ENCODE data around the gene SOCS1. TPM values are rescaled to one million over a fixed set of nuclear protein-coding genes. Genes with fewer than 3 reads are reported as not detected.

Gene SOCS1
- total and polyA plus RNA-seq, 2 donors (not counting 3 experiments of a cell fraction or from before 2014, with no cell fraction given), result 1.1 to 1.7 TPM

- no peak for FAIRE-seq
- H3K4me3 ChIP-seq (replicated peaks in 1 of 3; ENCODE audit: insufficient read depth in 1 of 3, low read depth in 1 of 3, low read length in 3 of 3), result no peak overlapping the region
These were observed 38.1 kb downstream of the SOCS1 start for GRCh38 chr16:11217651-11218603.

GRCh38 chr16:11215935-11216556, 40.0 kb downstream of the SOCS1 start:
- H3K9ac ChIP-seq (replicated peaks; ENCODE audit: extremely low read depth, insufficient read depth, low read length), result no peak overlapping the region
- no peaks in the 10 kb centered on the region for H4K20me1 ChIP-seq (replicated peaks; ENCODE audit: control insufficient read depth, extremely low read depth, insufficient read depth, low read length)
- H3K4me3 ChIP-seq (replicated peaks in 1 of 3; ENCODE audit: insufficient read depth in 1 of 3, low read depth in 1 of 3, low read length in 3 of 3), result no peak overlapping the region
- intact Hi-C loops (cut with micrococcal nuclease) (no loop called here), dilution Hi-C loops (cut with MboI; ENCODE audit: extremely low pct_ligation_motif_present, low sequenced_read_pairs) (no loop called here)
- H3K9me1 ChIP-seq (replicated peaks; ENCODE audit: control insufficient read depth, extremely low read depth, insufficient read depth, low read length), result no peaks in the 10 kb centered on the region
- ChIA-PET CTCF (no interaction called here), POLR2A (interaction anchor here (0.5 kb wide), 1 partner anchor 530 kb away, joined by 5 read pairs; no protein-coding TSS in a partner anchor)
- no TSS peak for BruUV-seq (replicated peaks)
- H3K9me3 ChIP-seq (replicated peaks; ENCODE audit: control insufficient read depth, insufficient read depth, low read length), result no peaks in the 10 kb centered on the region
- H3K4me1 ChIP-seq (ENCODE audit: control insufficient read depth, extremely low read depth, insufficient read depth, low read length), result no peaks in the 10 kb centered on the region
- DNase-seq (ENCODE audit: low read depth, low spot score) (no peak), FAIRE-seq (no peak)
- H3K79me2 ChIP-seq (ENCODE audit: control insufficient read depth, insufficient read depth, low read length), result no peaks in the 10 kb centered on the region
- H3K4me2 ChIP-seq (ENCODE audit: insufficient read depth, low read length), result no peak overlapping the region
- TF ChIP-seq MAX (IDR thresholded peaks at IDR 0.05; ENCODE audit: insufficient read depth, insufficient read length) (no peak), POLR2A (IDR thresholded peaks at IDR 0.05; ENCODE audit: low read depth, low read length) (no peak), POLR2AphosphoS5 (IDR thresholded peaks at IDR 0.05; ENCODE audit: insufficient read depth, low read depth, low read length) (no peak), FOS (IDR thresholded peaks at IDR 0.05; ENCODE audit: borderline replicate concordance, insufficient read depth, low read length) (no peak), CTCF (IDR thresholded peaks at IDR 0.05; ENCODE audit: extremely low read depth in 1 of 2, insufficient read depth in 1 of 2, low read depth in 1 of 2, low read length in 2 of 2) (no peak), MYC (IDR thresholded peaks at IDR 0.05; ENCODE audit: low read depth, low read length) (no peak), GATA2 (IDR thresholded peaks at IDR 0.05; ENCODE audit: insufficient read depth, insufficient read length, low read depth, low read length) (no peak), EZH2 (IDR thresholded peaks at IDR 0.05; ENCODE audit: borderline replicate concordance, low read depth, low read length, severe bottlenecking) (no peak), JUN (IDR thresholded peaks at IDR 0.05; ENCODE audit: borderline replicate concordance, insufficient read depth, insufficient read length, low read depth) (no peak)
- no peak overlapping the region for H3K27ac ChIP-seq (ENCODE audit: insufficient read depth, low read depth, low read length)
- no peak overlapping the region for H2AFZ ChIP-seq (ENCODE audit: low read depth, low read length)
- no peaks in the 10 kb centered on the region for H3K27me3 ChIP-seq (ENCODE audit: control insufficient read depth in 2 of 2, insufficient read depth in 2 of 2, low read length in 2 of 2)
- no peaks in the 10 kb centered on the region for H3K36me3 ChIP-seq (ENCODE audit: control insufficient read depth in 2 of 2, extremely low read depth in 1 of 2, insufficient read depth in 2 of 2, low read length in 2 of 2)

More at GRCh38 chr16:11217651-11218603, 38.1 kb downstream of the SOCS1 start:
- Histone ChIP-seq H3K27me3 (ENCODE audit: control insufficient read depth in 2 of 2, insufficient read depth in 2 of 2, low read length in 2 of 2) (no peaks in the 10 kb centered on the region), H3K9me1 (replicated peaks; ENCODE audit: control insufficient read depth, extremely low read depth, insufficient read depth, low read length) (no peaks in the 10 kb centered on the region), H3K36me3 (ENCODE audit: control insufficient read depth in 2 of 2, extremely low read depth in 1 of 2, insufficient read depth in 2 of 2, low read length in 2 of 2) (no peaks in the 10 kb centered on the region), H3K4me2 (ENCODE audit: insufficient read depth, low read length) (no peak overlapping the region), H4K20me1 (replicated peaks; ENCODE audit: control insufficient read depth, extremely low read depth, insufficient read depth, low read length) (no peaks in the 10 kb centered on the region), H3K4me1 (ENCODE audit: control insufficient read depth, extremely low read depth, insufficient read depth, low read length) (no peaks in the 10 kb centered on the region), H3K27ac (ENCODE audit: insufficient read depth, low read depth, low read length) (no peak overlapping the region), H3K79me2 (ENCODE audit: control insufficient read depth, insufficient read depth, low read length) (no peaks in the 10 kb centered on the region), H3K9ac (replicated peaks; ENCODE audit: extremely low read depth, insufficient read depth, low read length) (no peak overlapping the region), H3K9me3 (replicated peaks; ENCODE audit: control insufficient read depth, insufficient read depth, low read length) (no peaks in the 10 kb centered on the region), H2AFZ (ENCODE audit: low read depth, low read length) (no peak overlapping the region)
- CTCF ChIA-PET, result interaction anchor here (1.2 to 2.2 kb wide), 6 partner anchors 9 to 156 kb away, joined by 3 to 13 read pairs (median 4); no protein-coding TSS in a partner anchor
- dilution Hi-C loops (cut with MboI; ENCODE audit: extremely low pct_ligation_motif_present, low sequenced_read_pairs) (no loop called here), intact Hi-C loops (cut with micrococcal nuclease) (no loop called here)
- no peak for TF ChIP-seq MAX (IDR thresholded peaks at IDR 0.05; ENCODE audit: insufficient read depth, insufficient read length)
- TF ChIP-seq EZH2 (IDR thresholded peaks at IDR 0.05; ENCODE audit: borderline replicate concordance, low read depth, low read length, severe bottlenecking), result no peak
- BruUV-seq (replicated peaks), result no TSS peak
- POLR2A ChIA-PET, result no interaction called here
- DNase-seq (ENCODE audit: low read depth, low spot score), result no peak
